SHP77 treated with DMSO at 0.1 percent for 48 hours (cell line): Measurements from ENCODE around the gene ZFAND2A.
"Not testable (repeated sequence)": the region's sequence is repeated elsewhere in the genome, so short reads cannot be mapped to it uniquely, and the experiment has no call there.

Experiments used
- DNase-seq: peaks from one replicate; lab custom pipeline; 2025; lab: John Stamatoyannopoulos, UW

The ZFAND2A gene

DNA sequence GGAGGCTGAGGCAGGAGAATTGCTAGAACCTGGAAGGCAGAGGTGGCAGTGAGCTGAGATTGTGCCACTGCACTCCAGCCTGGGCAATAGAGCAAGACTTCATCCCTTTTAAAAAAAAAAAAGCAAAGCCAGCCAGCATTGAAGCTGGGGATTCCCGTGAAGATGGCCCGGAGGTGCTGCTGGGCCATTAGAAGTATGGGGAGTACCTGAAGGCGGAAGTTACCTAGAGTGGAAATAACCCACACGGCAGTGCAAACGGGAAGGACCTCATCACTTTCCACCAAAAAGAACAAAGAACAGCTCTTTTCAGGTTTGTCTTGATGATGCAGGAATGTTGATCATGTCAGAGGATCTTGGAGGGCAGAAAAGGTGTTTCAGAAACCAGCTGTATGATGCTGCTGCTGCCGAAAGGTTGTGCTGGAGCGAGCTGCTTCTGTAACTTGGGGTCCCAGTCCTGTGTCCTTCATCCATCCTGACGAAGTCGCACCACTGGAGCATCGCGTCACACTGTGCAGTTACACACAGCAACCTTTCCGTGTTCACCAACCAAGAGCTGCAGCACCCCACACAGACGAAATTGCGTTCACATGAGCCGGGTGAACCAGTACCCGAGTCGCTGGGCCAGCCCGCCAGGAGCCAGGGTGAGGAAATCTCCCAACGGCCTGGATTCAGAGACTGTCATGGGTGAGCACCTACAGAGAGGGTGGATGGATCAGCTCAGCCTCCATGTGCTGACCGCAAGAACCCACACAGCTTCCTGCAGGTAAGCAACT lies 8.2 kb downstream of the ZFAND2A start:
- DNase-seq: no peak

DNA sequence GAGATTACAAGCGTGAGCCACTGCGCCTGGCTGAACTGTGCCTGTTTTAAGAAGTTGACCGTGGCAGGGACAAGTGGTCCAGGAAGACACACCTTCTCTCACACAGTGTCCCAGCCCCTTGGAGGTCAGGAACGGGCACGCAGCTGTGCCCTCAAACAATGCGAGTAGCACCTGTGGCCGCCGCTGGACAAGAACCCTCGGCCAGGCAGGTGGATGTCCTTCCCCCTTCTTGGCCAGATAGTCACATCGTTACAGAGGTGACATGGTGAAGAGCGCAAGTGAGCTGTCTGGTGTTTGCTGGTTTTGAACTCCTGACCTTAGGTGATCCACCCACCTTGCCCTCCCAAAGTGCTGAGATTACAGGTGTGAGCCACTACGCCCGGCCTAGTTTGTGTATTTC lies 8.8 kb downstream of the ZFAND2A start:
- DNase-seq: no peak

DNA sequence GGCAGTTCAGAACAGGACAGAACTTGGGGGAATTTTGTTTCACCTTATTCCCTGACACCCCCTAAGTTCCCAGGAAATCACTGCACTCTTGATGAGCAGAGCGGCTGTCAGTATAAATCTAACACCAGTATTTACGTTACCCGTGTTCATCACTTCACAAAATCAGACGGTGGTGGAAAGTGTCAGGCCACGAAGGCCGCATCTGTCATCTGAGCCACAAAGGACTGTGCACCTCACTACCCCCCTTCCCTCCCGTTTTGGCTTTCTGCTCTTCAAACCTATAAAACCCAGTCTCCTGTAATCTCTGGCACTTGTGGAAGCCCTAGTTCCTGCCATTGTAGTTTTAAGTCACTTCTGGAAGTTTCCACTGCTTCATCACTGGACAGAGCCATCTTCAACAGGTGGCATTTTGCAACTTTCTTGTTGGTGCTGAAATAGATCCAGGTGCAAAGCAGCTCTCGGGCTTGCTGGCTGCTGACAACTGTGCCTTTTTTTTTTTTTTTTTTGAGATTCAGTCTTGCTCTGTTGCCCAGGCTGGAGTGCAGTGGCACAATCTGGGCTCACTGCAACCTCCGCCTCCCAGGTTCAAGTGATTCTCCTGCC lies 9.5 kb downstream of the ZFAND2A start:
- DNase-seq: no peak

DNA sequence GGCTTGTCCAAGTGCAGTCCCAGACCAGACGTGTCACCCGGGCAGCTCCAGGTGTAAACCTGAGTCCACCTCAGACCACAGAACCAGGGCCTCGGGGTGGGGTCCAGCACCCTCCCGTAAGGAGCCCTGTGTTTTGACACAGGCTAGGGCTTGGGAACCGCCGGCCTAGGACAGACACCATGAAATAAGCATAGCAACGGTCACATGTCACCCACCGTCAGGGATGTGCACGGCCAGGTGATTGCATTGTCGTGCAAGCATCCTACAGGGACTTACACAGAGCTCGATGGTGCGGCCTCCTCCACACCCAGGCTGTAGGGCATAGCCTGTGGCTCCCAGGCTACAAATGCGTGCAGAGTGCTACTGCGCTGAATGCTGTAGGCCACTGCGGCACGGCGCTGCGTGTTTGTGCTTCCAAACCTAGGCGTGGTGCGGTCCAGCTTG lies 10.6 kb downstream of the ZFAND2A start:
- no peak for DNase-seq

DNA sequence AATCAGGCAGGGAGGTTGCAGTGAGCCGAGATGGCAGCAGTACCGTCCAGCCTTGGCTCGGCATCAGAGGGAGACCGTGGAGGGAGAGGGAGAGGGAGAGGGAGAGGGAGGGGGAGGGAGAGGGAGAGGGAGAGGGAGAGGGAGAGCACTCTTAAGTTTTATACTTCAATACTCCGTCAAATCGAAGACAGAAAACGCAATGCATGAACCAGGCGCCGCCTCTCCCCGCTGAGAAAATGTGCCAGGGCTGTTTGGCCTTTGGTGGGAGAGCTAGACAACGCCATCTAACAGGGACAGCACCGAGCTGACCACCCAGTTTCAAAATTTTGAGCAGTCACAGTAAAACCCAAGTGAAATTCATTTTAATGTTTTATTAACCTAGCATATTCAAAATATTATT lies 12.1 kb downstream of the ZFAND2A start:
- DNase-seq: not testable (repeated sequence)

DNA sequence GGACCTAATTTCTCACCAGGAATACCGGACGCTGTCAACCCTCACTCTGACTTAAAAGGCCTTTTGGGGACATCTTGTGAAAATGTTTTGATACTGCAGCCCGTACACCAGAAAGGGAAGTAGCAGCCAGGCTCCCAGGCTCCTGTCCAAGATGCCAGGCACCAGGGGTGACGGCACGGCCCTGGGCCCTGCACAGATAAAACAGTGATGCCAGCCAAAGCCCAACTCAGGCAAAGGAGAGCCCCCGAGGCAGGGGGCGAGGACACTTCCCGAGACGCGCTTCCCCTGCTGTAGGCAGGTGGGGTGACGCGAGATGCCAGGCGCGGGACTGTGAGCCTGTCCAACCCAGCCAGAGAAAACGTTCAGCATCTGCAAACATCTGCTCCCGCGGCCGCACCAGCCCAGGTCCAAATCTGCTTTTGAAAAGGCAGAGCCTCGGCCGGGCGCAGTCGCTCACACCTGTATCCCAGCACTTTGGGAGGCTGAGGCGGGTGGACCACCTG lies 15.7 kb downstream of the ZFAND2A start:
- peak; percentile 50 for DNase-seq

DNA sequence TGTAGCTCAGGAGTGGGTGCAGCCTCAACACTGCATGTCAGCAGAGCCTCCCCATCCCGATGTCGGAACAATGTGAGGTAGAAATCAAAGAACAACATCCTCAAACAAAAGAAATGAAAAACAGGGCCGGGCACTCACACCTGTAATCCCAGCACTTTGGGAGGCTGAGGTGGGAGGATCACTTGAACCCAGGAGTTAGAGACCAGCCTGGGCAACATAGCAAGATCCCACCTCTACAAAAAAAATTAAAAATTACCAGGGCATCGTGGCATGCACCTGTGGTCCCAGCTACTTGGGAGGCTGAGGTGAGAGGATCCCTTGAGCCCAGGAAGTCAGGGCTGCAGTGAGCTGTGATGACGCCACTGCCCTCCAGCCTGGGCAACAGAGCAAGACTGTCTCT lies 17.0 kb downstream of the ZFAND2A start:
- DNase-seq: not testable (repeated sequence)

DNA sequence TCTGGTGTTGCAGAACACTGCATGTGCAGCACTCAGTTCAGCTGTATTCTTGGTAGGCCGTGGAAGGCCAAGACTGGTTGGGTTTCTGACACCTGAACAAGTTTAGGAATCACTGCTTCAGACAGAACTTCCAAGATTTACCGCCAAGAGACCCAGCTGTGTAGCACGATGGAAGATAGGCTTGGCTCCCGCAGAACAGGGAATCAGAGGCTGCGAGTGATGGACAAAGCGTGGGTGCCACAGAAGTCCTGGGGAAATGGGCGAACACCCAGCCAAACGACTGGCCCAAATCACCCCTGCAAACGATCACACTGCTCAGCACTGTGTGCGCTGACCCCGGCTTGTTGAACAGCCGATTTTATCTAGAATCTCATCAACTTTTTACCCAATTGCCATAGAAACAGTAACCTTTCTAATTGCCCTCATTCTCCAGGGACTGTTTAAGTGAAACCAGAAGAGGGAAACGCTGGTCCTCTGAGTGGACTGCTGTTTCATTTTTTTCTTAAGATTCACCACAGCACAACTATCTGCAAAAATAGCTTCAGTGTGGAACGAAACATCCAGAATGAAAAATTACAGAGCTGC lies 17.9 kb downstream of the ZFAND2A start:
- no peak for DNase-seq

DNA sequence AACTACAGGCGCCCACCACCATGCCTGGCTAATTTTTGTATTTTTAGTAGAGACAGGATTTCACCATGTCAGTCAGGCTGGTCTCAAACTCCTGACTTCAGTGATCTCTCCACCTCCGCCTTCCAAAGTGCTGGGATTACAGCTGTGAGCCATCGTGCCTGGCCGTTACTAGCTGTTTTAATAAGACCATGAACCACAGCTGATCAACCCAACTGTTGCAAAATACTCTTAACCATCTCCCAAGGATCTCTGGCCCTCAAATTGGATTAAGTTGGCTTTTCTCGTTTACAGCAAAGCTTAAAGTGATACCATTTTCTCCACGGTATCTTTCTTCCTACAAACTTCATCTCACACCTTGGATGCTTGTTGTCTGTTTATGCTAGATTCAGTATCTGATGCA lies 18.3 kb downstream of the ZFAND2A start:
- no peak for DNase-seq

DNA sequence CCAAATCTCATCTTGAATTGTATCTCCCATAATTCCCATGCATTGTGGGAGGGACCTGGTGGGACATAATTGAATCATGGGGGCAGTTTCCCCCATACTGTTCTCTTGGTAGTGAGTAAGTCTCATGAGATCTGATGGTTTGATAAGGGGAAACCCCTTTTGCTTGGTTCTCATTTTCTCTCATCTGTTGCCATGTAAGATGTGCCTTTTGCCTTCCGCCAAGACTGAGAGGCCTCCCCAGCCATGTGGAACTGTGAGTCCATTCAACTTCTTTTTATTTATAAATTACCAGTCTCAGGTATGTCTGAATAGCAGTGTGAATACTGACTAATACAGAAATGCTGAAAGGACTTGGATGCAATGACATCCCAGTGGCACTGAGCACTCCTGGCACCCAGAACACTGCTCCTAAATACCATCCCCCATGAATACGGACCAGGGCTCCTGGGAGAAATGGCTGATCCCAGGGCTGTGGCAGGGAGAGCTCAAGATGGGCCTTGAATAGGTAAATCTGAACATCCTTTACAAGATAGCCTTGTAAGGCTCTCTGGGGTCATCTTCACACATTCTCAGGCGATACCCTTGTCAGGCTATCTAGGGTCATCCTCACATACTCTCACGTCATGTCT lies 19.4 kb downstream of the ZFAND2A start:
- no peak for DNase-seq

DNA sequence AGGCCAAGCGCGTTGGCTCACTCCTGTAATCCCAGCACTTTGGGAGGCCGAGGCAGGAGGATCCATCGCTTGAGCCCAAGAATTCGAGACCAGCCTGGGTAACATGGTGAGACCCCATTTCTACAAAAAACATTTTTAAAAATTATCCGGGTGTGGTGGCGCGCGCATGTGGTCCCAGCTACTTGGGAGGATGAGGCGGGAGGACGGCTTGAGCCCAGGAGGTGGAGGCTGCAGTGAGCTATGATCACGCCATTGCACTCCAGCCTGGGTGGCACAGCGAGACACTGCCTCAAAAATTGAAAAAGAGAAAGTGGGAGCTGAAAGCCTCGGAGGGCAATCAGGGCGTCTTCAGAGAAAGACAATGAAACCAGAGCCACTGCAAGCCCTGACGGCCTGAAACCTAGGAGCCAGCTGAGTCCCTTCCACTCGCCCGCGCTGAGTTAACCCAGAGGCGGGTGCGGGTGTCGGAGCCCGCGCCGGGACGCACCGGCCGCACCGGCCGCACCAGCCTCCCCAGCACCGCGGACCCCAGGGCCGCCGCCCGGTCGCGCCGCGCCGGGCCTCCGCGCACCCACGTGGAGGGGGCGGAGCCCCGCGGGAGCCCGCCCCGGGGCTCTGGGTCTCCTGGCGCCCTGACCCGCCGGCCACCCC lies 22.4 kb downstream of the ZFAND2A start:
- no peak for DNase-seq

DNA sequence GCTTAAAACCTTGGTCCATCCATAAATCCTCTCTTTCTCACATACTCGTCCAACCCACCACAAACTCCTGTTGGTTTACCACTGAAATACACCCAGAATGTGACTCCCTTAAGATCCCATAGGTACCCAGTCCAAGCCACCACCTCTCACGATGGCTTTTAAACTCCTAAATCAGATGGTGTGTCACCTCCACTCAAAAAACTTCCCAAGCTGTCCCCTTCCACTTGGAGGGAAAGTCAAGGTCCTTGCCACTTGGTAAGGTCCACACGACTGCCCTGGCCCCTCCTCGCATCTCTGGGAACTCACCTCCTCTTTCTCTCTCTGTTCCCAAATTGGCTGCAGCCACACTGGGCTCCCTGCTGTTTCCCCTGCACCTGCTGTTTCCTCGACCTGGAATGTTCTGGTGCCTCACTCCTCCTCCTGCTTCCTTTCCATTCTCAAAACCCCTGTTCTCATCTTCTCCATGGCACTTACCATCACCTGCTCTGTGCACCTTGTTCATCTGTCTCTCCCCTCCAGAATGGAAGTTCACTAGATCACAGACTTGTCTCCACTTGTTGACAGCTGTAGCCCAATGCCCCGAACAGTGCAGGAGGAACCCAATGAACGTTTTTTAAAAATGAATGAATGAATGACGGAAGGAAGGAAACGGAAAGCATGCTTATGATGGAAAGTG lies 23.0 kb downstream of the ZFAND2A start:
- peak; percentile 41 for DNase-seq

DNA sequence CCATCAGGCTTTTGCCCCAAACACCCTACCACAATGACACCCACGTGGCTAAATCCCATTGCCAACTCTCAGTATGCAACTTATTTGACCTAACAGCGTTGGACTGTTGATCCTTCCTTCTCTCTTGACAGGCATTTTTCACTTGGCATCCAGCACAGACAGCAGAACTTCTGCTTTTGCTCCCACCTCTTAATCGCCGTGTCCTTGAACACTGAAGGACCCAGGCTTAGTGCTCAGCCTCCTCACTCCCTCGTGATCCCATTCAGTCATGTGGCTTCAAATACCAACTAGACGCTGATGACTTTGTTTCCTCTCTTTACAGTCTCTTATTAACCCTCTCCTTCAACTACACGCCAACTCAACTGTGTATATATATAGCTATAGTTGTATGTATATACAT lies 25.0 kb downstream of the ZFAND2A start:
- DNase-seq: no peak

DNA sequence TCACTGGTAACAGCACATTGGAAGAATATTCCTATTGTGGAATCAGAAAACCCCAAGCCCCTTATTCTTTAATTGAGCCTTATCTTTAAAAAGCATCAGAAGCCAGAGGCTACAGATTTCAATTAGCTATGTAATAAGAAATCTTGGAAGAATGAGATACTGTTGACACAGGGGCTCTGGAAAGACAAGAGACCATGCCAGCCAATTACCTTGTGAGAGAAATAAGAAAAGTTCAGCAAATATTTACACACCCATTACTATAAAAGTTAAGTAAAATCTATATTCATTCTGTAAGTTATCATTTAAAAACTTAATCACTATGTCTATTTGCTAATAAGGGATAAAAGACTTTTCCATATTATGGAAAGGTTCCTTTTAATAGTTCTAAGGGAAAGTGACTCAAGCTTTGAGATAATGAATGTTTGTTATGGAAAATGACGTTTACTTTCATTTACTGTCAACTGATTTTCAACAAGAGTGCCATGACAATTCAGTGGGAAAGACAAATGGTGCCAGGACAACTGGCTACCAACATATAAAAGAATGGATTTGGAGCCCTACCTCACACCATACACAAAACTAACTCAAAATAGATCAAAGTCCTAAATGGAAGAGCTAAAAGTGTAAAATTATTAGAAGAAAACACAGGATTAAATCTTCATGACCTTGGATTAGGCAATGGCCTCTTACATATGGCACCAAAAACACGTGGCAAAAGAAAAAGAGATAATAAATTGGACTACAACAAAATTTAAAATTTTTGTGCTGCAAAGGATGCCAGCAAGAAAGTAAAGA lies 28.3 kb downstream of the ZFAND2A start:
- DNase-seq: no peak

DNA sequence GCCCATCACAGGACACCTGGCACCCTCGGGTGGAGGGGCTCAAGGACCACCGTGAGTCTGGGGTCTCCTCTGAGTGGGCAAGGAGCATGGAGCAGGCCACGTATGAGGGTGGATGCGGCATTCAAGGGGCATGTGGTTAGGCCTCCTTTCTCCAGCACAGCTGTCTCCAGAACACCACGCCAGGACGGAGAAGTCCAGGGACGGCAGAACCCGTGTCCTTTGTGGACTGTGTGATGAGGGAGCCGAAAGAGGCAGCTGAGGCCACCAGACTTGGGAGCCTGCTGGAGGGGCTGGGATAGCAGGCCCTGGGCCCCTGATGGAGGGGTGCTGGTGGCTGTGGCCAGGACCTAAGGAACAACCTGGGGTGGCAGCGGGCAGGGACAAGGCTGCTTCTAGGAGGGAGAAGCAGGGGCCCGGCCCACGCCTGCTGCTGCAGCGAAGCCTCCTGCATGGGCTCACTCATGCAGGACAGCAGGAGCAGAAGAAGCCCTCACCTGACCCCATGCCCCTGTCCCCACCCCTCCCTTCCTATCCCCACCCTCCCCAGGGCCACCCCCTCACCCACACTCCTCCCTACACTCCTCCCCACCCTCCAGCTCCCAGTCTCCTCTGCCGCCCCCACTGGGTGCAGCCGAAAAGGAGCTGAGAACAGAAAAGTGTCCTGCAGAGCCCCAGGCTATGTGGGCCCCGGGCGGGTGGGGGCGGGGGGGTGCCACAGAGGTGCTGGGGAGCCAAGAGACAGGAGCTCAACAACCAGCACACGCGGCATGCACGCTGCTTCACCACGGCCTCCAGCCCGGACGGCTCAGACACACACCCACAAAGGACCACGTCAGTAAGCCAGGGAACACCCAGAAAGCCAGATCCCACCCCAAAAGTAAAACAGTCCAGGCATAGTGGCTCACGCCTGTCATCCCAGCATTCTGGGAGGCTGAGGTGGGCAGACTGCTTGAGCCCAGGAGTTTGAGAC lies 29.7 kb downstream of the ZFAND2A start:
- no peak for DNase-seq

DNA sequence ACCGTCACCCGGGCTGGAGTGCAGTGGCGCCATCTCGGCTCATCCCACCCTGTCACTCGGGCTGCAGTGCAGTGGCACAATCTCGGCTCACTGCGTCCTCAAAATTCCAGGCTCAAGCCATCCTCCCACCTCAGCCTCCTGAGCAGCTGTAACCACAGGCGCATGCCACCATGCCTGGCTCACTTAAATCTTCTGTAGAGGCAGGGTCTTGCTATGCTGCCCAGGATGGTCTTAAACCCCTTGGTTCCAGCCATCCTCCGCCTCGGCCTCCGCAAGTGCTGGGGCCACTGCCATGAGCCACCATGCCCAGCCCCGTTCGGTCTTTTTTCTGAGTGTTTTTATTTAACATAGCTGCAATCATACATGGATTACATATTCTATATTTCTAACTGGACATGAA lies 30.6 kb downstream of the ZFAND2A start:
- DNase-seq: no peak

DNA sequence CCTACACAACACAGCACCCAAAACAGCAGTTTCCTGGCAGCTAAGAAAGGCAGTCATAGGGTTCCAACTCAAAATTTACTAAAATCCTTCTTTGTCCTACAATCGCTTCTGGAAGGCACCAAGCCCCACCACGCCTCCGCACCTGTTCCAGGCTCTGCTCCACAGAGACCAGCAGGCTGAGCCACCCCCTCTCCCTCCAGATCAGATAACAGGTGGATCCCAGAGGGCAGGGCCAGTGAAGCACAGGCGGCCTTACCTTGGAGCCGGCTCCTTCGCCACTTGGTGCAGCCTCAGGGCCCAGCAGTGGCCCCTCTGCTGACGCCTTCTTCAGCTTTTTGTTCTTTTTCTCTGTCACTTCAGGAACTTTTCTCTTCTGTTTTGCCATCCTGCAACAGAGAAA lies 33.0 kb downstream of the ZFAND2A start:
- no peak for DNase-seq

DNA sequence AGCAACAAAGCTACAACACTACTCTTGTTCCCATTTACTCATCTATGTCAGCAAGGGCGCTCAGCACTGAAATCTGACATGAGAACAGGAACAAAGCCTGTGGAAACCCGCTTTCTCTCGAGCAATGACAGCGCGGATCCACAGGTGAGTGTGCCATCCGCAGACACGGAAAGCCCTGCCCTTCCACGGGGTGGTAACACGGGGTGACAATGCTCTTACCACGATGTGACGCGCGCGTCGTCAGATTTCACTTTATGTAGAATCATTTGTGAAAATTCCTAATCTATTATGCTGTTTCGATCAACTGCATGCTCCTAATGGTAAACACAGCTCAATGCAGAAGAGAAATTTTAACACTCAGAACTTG lies 34.4 kb downstream of the ZFAND2A start:
- no peak for DNase-seq

DNA sequence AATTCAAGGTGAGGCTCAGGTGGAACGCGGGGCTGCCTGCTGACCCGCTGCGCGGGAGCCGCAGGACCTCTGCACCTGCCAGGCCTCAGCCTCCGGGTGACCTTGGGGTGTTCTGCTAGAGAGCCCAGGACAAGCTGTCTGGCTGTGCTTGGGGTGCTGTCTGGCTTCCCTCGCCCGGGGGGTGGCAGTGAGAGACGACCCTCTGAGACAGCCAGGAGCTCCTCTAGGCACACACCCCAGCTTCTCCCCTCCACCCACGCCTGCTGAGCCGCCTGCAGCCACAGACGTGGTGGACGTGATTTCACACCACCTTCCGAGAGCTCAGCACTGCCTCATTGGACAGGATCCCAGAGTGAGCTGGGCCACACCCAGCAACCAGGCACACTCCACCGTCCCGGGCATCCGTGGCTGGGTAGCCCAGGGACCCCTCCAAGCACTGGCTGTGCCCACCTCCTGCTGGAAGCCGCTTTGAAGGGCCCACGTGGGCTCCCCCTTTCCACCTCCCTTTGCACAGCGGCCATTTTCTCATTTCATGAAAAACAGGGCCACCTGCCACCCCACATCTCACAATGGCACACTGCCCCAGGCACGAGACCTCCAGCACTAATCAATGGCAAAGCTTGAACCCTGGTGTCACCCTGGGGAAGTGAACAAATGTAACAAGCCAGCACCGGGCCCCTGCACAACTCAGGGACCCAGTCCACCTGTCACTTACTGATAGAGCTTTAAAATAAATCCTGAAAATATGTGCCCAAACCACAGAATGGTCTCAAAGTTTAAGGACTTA lies 35.0 kb downstream of the ZFAND2A start:
- no peak for DNase-seq
